Measurements from ENCODE around the gene DNAJC27.

Gene DNAJC27

GRCh38 chr2:24926602-24927252 is 45.0 kb downstream of the DNAJC27 start:
- no peak for TF ChIP-seq CTCF (conservative IDR thresholded peaks at IDR 0.05)
- no peak overlapping the region for H3K27ac ChIP-seq

- no peak for TF ChIP-seq CTCF (conservative IDR thresholded peaks at IDR 0.05)
- H3K27ac ChIP-seq: no peak overlapping the region
Observed at GRCh38 chr2:24926220-24926601, 45.5 kb downstream of the DNAJC27 start.

- TF ChIP-seq CTCF (conservative IDR thresholded peaks at IDR 0.05): no peak
- no peak overlapping the region for H3K27ac ChIP-seq
Observed at GRCh38 chr2:24925815-24926214, 45.9 kb downstream of the DNAJC27 start.

- TF ChIP-seq CTCF (conservative IDR thresholded peaks at IDR 0.05): no peak
- no peak overlapping the region for H3K27ac ChIP-seq
Observed at GRCh38 chr2:24924732-24925131, 47.0 kb downstream of the DNAJC27 start.

- no peak overlapping the region for H3K27ac ChIP-seq
- no peak for TF ChIP-seq CTCF (conservative IDR thresholded peaks at IDR 0.05)
Observed at GRCh38 chr2:24924266-24924665, 47.5 kb downstream of the DNAJC27 start.

- no peak for TF ChIP-seq CTCF (conservative IDR thresholded peaks at IDR 0.05)
- no peak overlapping the region for H3K27ac ChIP-seq
Observed at GRCh38 chr2:24923106-24923505, 48.6 kb downstream of the DNAJC27 start.

GRCh38 chr2:24922556-24922955 is 49.2 kb downstream of the DNAJC27 start:
- TF ChIP-seq CTCF (conservative IDR thresholded peaks at IDR 0.05): no peak
- H3K27ac ChIP-seq: no peak overlapping the region

Data from VCaP (cell line).